T-helper 1 cell (primary cell): ENCODE data around the gene SLC16A2.
"Not testable (repeated sequence)": the region's sequence is repeated elsewhere in the genome, so short reads cannot be mapped to it uniquely, and the experiment has no call there.

ENCODE experiments used
- DNase-seq, 5 donors: peaks; one replicate each; pipeline ENCODE4 v3.0.0-alpha.2; 2012 to 2020

SLC16A2 gene

DNA sequence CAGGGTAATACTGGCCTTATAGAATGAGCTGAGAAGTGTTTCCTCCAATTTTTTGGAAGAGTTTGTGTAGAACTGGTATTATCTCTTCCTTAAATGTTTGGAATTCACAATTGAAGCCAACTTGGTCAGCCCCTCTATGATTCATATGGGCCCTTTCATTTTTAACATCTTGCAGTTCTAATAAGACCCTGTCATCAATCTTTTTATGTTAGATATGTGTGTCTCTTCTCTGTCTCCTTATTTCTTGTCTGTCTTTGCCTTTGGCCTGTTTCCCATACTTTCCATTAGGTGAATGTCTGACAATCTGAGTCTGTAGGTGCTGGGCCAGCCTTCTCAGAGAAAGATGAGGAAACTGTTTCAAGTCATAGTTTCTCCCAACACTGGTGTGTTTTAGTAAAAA lies 88.7 kb downstream of the SLC16A2 start:
- DNase-seq = no peak

DNA sequence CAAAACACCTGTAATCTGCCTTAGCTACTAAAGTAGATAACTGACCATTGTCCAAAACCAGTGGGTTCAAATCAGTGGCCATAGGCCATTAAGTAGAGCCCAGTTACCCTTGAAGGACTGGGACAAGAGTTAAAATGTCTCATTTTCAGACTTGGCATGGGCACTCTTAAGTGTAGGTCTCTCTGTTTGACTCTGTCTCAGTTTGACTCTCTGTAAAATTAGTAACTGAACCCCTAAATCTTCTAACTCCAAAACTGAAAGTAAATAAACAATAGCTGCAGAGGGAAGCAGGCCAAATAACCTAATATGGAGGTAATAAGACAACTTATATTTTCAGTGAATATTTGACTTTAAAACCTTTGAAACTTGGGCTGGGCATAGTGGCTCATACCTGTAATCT lies 89.1 kb downstream of the SLC16A2 start:
- DNase-seq = no peak

DNA sequence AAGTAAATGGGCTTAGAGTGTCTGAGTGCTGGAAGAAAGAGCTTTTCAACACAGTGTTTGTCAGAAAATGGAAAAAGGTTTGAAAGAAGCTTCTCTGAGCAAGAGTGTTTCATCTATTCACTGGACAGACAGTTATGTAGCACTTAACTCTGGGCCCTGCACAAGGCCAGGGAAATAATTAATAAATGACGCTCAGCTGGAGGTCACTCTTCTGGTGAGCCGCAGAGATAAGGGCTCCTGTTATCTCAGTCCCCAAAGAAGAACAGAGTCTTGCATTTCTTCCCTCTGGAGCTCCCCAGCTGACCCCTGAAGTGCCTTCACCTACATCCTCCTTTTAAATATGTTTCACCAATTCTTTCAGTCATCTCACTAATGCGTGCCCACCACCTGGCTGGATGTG lies 90.4 kb downstream of the SLC16A2 start:
- DNase-seq = no peak

DNA sequence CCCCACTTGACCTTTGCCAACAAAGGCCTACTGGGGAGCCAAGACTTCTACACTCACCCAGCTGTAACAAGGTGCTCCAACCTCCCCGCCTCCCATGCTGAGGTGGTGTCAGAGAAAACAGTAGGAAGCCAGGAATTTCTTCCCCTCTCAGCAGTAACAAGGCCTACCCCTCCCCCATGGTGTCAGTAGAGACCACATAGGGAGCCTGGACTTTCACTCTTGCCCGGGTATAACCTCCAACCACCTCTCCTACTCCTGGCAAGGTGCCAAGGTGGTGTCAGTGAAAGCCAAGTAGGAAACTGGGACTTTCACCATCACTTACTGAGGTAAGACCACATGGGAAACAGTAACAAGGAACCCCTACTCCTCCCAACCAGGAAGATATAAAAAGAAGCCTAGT lies 93.1 kb downstream of the SLC16A2 start:
- DNase-seq = no peak

DNA sequence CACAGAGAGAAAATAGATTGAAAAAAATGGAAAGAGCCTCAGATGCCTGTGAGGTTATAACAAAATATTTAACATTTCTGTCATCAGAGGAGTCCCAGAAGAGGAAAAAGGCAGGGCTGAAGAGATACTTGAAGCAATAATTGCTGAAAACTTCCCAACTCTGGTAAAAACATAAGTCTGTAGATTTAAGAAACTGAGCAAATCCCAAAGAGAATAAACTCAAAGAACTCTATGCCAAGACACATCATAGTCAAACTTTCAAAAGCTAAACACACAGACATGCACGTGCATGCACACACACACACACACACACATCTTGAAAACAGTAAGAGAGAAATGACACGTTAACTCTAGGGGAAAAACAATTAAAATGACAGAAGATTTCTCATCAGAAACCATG lies 94.1 kb downstream of the SLC16A2 start:
- no peak for DNase-seq

- DNase-seq = not testable (repeated sequence)
Measured at GRCh38 chrX:74516013-74516412, 94.7 kb downstream of the SLC16A2 start.

DNA sequence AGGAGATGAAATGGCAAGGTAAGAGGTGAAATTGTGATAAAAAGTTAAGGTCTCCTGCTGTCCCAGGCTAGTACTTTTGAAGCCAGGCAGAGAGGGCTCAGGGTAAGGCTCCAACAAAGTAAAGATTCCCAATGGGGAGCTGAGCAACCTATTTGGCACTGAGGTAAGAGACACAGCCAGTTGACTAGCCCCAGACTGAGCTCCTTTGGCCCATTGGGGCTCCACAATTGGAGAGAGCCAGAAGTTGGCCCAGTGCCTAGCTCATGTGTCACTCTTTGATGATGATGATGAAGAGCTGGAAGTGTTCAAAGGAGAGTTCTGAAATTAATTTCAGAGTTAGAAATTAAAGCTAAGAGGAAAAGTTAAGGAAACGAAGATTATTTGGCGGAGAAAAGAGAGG lies 98.6 kb downstream of the SLC16A2 start:
- DNase-seq = no peak

DNA sequence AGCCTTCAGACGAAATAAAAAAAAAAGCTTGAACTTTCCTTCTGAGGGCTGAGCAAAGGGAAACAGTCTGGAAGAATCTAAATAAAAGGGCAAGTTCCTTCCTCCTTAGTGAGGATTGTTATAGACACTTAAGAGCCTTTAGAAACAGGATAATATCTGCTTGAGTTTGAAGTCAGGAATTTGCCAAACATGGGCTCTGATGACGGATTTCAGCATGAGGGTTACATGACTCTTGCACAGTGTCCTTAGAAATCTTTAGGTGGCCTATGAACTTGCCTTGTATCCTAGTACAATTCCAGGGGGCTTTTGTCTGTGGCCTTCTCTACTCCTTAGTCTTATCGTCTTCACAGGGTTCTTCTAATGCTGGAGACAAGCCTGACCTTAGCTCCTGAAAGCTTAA lies 99.0 kb downstream of the SLC16A2 start:
- no peak for DNase-seq

DNA sequence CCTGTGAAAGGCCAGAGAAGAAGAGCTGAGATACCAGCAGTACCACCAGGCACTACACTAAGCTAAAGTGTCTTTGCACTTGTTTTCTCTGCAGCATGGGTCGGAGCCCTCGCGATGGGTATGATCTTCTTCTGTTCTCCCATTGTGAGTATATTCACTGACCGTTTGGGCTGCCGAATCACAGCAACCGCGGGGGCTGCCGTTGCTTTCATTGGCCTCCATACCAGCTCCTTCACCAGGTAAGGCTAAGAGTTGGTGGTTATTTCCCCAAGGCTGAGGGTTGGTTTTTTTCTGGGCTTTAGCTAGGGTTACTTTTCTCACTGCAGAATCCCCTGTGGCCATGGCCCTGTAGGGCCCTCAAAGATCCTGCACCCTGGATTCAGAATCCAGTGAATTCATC lies 99.6 kb downstream of the SLC16A2 start:
- no peak for DNase-seq

DNA sequence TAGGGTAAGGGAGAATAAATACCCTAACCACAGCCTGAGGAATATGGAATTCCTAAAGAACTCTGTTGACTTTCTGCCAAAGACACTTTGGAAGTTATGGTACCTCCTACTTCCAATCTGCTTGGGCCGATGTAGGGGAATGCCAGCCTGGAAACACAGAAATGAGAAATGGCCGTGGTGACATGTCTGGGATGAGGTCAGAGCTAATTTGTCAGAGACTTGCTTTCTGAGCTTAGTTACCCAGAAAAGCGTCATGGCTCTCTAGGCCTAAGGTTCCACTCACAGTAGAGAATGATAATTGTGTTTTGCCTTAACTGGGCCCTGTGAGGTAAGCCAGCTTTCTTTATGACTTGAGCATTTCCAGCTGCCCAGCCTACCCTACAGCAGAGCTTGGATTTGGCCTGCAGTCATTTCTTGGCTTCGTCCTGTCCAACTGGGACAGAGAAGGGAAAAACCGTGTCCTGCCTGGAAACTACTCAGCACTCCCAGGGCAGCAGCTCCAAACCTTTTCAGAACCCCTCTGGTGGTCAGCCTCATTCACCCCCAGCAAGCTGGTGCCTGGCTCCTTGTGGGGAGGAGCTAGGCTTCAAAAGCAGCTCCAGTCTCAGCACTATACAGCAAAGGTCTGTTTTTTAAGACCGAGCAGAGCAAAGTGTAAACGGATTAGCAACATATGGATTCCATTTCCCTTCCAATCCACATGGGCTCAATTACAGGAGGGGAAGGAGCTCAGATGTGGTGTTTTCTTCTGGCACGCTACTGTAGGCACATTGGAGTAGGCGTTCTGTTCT lies 100.9 kb downstream of the SLC16A2 start:
- DNase-seq = no peak

GRCh38 chrX:74523224-74523623 lies 101.9 kb downstream of the SLC16A2 start:
- no peak for DNase-seq

GRCh38 chrX:74523870-74524735 lies 102.8 kb downstream of the SLC16A2 start:
- no peak for DNase-seq

- DNase-seq = no peak
Measured at GRCh38 chrX:74525116-74525515, 103.8 kb downstream of the SLC16A2 start.

DNA sequence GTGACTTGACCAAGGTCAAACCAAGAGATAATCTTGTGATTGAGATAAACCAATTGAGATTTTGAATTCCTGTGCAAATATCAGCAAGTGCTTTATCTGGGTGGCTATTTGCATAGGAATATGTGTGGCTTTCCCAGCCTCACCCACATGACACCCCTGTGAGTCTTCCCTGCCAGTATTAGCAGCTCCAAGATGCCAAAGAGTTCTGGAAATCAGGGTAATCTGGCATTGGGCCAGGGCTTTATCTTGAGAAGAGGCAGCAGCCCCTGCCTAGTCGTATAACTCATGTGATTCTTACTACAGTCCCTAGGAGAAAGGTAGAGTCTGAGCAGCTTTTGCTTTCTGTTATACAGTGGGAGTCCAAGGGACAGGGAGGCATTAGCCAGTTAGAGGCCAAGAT lies 105.5 kb downstream of the SLC16A2 start:
- DNase-seq = no peak

GRCh38 chrX:74527350-74527749 lies 106.1 kb downstream of the SLC16A2 start:
- no peak for DNase-seq

DNA sequence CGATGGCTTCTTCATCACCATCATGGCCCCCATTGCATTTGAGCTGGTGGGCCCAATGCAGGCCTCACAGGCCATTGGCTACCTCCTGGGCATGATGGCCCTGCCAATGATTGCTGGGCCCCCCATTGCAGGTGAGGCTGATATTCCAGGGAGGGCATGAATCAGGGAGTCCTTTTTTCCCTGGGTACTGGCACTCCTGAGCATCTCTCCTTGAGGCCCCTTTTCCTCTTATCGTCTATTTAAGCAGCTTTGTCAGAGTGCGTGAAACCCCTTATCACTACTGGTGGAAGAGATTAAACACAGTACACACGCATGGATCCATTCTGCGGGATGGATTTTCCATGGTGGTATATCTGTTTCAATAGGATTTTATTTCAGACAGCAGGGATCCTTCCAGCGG lies 108.0 kb downstream of the SLC16A2 start:
- no peak for DNase-seq

- no peak for DNase-seq
Measured at GRCh38 chrX:74531081-74531480, 109.8 kb downstream of the SLC16A2 start.

GRCh38 chrX:74534569-74535038 lies 113.3 kb downstream of the SLC16A2 start:
- DNase-seq = peak in 1 of 5 donors; percentile 50

DNA sequence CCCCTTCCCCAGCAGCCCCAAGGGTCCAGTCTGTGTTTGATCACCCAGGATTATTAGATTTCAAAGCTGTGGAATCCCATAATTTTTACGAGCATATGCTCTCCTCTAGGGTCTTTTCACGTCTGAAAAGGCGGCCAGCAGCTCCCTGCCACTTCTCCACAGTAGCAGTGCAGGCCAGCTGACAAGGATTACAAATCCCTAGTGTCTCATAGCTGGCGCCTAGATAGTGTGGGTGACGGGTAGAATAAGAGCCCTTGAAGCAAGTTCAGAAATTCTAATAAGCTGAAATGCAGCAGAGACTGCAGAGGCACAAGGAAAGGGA lies 113.8 kb downstream of the SLC16A2 start:
- DNase-seq = no peak

GRCh38 chrX:74535408-74536151 lies 114.3 kb downstream of the SLC16A2 start:
- DNase-seq = peak in 2 of 5 donors; percentile 9 to 35

GRCh38 chrX:74536152-74536831 lies 115.0 kb downstream of the SLC16A2 start:
- peak in 4 of 5 donors; percentile 12 to 24 (median 16) for DNase-seq

DNA sequence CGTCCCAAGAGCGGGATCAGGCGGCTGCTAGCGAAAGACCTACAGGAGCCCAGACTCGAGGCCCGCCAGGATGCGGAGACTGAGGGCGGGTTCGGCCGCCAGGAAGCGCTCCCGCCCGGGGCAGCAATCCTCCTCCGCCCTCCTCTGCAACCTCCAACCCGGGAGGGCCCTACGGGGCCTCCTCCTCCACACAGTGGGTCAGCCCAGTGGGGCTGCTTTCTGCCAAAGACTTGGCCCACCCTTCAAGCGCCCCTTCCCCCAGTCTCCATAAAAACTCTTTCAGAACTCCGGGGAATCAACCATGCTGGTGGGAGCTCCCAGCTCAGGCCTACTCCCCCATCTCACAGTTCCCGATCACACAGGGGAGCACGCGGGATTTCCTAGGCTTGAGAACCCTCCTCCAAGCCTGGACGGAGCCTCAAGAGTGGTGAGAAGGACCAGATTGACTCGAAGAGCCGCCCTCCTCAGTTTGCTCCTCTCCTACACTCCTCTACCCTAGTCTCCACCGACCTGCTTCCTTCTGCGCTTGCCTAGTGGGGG lies 115.6 kb downstream of the SLC16A2 start:
- DNase-seq = peak in 1 of 5 donors; percentile 16
